Hepatocyte (in vitro differentiated cells): ENCODE data around the gene GSAP.

Experiments used
- EZH2 ChIP-seq: fragments of 200-600 bp; sonication (generic); IDR thresholded peaks from 2 replicates; pipeline ENCODE4 v1.6.1; 2016; ENCODE audit warnings: antibody characterized with exemption, mild to moderate bottlenecking, borderline replicate concordance
- EZH2phosphoT487 ChIP-seq: fragments of 200-600 bp; sonication (generic); IDR thresholded peaks from one replicate; pipeline ENCODE4 v1.6.1; 2018; ENCODE audit warnings: antibody characterized with exemption, mild to moderate bottlenecking, low read depth, moderate library complexity; ENCODE audit not compliant: unreplicated experiment, severe bottlenecking
- TF ChIP-seq, protein P1 (sequence below): fragments of 200-600 bp; sonication (generic); IDR thresholded peaks from 2 replicates; pipeline ENCODE4 v1.5.1; 2016; ENCODE audit warnings: antibody characterized with exemption, mild to moderate bottlenecking; ENCODE audit not compliant: poor library complexity

DNA sequence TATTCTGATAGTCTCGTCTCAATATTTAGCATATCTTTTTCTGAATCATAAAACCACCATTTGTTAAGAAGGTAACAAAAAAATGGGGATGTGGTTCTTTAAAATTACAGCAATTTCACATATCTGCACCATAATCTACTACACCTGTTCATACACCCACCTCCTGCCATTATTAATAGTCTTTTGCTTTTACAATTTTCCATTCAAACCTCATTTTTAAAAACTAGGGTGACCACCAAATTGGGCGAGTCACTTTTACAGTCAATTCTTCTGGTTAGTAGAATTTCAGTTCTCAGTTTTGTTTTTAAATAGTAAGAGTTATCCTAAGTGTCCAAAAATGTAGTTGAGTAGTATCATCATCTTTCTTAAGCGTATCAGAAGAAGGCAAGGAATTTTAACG is 48.4 kb upstream of the GSAP start:
- TF ChIP-seq EZH2phosphoT487 (no peak), EZH2 (no peak)
- TF ChIP-seq, protein P1, sequence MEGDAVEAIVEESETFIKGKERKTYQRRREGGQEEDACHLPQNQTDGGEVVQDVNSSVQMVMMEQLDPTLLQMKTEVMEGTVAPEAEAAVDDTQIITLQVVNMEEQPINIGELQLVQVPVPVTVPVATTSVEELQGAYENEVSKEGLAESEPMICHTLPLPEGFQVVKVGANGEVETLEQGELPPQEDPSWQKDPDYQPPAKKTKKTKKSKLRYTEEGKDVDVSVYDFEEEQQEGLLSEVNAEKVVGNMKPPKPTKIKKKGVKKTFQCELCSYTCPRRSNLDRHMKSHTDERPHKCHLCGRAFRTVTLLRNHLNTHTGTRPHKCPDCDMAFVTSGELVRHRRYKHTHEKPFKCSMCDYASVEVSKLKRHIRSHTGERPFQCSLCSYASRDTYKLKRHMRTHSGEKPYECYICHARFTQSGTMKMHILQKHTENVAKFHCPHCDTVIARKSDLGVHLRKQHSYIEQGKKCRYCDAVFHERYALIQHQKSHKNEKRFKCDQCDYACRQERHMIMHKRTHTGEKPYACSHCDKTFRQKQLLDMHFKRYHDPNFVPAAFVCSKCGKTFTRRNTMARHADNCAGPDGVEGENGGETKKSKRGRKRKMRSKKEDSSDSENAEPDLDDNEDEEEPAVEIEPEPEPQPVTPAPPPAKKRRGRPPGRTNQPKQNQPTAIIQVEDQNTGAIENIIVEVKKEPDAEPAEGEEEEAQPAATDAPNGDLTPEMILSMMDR: no peak
